GM19467 (cell line): ENCODE measurements around the gene CLN6.
"Not testable (repeated sequence)": the region's sequence is repeated elsewhere in the genome, so short reads cannot be mapped to it uniquely, and the experiment has no call there.

Source experiments
- ATAC-seq: cut with Tn5 transposase; IDR thresholded peaks from one replicate; pipeline ENCODE4 v1.9.1; 2021; ENCODE audit warnings: mild to moderate bottlenecking, moderate library complexity; ENCODE audit not compliant: unreplicated experiment

Gene CLN6

DNA sequence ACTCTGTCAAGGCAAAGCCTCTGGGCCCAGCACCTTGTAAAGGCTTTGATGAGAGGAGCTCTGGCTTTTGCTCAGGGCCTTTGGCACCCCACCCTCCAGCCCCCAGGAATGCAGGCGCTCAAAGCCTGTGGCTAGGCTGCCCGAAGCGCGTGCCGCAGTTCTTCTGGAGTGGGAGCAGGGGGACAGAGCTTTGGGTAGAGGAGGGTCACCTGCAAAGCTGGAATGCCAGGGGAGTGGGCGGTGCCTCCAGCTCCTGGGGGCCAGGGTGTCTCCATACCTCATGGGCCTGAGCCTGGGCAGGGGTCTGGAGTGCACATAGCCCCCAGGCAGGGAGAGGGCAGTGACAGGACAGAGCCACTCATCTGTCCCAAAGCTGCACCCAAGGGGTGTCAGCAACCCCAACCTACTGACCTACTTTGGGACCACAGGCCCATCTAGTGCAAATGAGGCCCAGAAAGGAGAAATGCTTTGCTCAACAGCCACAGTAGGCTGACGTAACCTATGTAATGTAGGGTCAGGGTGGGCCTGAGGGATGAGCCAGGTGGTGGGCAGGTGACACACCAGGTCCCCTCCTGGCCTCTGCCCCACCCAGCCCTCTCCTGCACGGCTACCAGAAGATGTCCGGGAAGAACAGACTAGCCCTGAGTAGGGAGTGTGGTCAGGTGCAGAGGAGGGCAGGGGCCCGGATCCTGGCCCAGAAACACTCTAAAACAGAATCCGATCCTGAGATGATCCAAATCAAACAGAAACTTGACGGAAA, 22.2 kb downstream of the CLN6 start:
- ATAC-seq, result no peak

DNA sequence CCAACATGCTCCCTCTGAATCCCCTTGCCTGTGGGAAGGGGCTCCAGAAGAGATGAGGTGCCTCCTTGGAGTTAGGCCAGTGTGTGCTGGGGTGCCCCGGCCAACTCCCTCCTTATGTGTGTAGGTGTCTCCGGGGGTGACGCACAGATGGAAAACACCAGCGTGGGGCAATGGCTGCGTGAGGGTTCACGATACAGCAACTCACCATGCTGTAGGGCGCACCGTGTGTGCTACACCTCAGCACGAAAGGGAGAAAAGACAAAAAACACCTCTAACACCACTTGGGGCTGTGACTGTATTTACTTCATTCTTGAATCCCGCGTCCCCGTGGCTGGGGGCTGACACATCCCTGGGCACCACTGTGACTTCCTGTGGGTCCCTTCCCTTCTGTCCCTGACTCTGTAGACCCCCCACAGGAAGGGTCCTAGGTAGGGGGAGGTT, 22.8 kb downstream of the CLN6 start:
- ATAC-seq, result no peak

DNA sequence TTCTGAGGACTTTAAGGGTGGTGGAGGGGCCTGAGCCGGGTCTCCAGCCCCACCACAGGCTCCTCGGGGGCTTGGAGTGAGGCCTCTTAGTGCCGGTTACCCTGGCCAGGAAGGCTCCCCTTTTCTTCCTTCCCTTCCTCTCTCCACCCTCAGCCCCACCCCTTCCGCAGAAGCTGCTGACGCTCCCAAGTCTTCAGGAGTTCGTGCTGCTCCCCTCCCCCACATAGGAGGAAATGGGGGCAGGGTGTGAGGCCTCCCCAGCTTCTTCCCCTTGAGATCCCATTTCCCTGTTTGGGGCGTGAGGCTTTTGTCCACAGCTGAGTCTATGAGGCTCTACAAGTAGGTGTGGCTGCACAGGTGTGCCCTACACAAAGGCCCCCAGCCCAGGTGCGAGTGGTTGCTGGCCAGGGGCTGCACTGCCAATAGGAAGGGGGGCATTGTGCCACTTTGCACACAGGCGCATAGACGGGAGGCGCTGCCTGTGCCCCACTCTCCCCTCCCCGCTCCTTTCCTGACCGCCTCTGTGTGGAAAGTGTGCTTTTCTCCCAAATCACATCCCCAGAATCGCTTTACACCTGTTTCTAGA, 23.5 kb downstream of the CLN6 start:
- ATAC-seq, result no peak

DNA sequence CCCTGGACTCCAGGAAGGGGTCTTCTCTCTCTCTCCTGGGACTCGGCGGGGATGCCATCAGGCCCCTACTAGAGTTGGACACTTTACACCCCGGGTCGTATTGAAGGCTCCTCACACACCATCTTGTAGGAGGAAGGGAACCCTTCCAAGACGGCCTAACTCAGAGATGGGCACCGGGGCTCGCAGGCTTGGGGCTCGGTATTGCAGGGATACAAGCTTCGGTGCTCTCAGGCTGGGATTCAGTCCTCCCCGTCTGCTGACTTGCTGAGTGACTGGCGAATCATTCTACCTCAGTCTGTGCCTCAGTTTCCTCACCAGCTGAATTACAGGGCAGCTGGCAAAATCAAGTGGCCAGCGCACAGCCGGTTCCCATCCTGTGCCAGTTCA, 24.0 kb downstream of the CLN6 start:
- ATAC-seq, result no peak

DNA sequence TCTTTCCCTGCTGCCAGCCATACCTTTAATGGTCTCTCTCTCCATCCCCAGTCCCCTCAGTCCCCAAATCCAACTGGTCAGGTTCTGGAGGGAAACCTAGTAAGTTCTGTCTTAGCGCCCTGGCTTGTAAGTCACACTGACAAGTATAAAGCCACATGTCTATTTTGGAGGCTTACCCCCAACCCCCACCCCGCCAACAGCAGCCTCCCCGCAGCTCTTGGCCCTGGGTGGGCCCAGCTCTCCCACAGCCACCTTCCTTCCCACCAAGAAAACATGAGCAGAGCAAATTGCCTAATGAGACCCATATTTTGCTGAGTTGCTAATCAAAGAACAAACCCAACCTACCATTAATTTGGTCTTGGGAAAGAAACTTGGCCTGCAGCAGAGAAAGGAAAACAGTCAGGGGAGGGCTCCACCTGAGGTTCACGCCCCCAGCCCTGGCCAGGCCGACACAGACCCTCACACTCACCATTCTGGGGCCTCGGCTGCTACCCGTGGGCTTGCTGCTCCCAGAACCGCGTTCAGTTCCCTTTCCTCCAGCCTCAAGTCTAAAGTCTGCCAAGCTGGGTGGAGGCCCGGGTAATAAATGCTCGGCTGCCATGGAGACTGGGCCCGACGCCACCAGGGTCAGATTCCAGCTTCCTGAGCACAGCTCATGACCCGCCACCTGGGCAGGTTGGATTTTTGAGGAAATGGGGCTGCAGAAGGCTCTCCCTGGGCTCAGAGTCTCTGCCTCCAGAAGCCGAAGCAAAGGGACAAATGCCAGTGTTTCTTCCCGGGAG, 24.6 kb downstream of the CLN6 start, which contains the start of gene CALML4:
CALML4 (minus strand) TSS at position 557 of the 782 bp plus-strand sequence; CDS start at position 472, 85 bp downstream.
- ATAC-seq, result no peak

DNA sequence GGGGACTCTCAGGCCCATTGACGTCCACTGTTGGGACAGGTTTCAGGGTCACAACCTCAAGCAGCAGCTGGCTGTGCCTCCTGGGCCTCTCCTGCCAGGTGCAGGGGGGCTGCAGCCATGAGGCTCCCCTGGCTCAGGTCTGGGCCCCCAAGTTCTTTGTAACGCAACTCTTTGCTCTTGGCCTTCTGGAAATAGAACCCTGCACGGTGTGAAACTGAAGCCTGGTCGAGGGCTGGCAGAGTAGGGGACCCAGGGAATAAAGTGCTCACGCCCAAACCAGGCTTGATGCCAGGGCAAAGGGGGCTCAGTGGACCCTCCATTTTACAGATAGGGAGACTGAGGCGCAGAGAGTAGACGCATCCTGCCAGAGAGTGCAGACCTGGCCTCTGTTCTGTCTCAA, 25.2 kb downstream of the CLN6 start:
- no peak for ATAC-seq

DNA sequence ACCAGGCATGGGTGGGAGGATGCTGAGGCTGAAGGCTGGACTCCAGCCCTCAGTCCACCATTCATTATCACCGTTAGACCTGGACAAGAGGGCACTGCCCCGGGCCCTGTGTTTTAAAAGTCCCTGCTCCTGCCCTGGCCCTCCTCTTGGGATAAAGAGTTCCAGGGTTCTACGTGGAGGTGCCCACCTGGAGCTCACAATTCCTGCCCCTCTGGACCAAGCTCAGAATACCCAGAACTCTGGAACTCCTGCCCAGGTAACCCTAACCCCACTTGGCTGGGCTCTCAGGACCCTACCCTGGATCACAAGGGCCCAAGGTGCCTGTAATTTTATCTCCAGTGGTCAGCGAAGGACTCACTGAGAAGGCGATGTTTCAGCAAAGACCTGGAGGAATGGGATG, 25.6 kb downstream of the CLN6 start:
- no peak for ATAC-seq

DNA sequence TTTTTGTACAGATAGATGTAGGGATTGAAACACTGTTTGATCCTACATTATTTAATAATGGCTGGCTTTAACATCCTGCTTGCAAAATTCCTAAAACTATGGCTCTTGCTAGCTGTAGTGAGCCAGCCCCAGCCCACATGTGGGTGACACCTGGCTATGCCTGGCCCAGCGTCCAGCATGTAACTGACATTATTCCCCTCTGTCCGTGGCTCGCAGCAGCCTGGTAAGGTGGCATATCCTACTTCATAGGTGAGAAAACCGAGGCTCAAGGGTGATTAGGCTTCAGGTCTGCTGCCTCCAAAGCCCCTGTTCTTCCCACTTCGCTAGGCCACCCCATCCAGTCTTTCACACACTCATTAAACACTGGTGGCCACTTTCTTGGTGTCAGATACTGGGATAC, 26.0 kb downstream of the CLN6 start:
- ATAC-seq, result no peak

DNA sequence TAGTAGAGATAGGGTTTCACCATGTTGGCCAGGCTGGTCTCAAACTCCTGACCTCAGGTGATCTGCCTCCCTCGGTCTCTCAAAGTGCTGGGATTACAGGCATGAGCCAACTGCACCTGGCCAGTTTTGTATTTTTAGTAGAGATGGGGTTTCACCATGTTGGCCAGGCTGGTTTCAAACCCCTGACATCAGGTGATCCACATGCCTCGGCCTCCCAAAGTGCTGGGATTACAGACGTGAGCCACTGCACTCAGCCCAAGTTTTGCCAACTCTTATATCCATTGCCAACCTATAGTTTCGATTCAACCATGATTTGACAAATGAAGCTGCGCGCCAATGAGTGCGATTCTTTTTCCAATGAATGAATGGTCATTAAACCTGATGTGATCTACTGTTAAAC, 26.5 kb downstream of the CLN6 start:
- ATAC-seq, result not testable (repeated sequence)

DNA sequence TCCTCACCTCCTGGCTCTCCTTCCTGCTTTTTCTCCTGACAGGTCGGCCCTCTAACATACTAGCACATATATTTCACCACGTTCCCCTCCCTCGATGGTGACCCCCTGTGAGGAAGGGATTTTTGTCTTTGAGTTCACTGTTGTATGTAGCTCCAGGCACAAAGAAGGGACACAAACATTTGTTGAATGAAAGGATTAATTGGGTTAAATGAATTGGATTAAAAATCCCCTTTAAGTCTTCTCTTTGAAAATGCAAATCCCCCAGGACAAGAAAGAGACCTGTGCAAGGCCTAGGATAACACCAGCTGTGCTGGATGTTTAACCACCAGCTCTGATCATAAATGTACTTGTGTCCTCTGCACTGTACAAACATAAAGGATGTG, 27.7 kb downstream of the CLN6 start:
- ATAC-seq, result no peak

DNA sequence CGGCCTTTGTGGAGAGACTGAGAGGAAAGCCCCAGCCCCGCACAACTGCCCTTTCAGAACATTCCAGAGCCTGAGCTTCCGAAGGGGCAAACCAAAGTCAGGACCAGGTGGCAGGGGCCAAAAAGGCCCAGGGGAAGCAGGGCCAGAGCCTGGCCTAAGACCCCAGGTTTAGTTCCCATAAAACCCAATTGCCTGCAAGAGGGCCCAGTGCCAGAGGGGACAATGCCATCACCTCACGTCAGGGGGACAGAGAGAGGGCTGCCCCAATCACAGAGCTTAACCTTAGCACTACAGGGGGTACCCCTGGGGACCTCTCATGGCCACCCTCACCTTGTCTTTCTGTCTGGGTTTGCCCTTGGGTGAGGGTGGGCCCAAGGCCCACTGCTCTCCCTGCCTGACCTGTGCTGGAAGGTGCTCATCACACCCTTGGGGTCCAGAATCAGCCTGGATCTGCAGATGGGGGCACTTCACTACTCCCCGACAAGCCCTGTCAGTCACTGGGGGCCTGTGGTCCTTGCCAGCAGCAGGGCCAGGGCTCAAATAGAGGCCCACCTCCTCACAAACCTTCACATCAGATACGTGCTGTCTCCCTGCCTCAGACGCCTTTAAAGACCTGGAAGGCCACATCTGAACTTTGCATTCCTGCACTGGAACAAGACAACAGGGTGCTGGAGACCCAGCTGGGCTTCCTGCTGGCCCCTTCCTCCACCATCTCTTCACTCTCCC, 28.2 kb downstream of the CLN6 start:
- no peak for ATAC-seq

DNA sequence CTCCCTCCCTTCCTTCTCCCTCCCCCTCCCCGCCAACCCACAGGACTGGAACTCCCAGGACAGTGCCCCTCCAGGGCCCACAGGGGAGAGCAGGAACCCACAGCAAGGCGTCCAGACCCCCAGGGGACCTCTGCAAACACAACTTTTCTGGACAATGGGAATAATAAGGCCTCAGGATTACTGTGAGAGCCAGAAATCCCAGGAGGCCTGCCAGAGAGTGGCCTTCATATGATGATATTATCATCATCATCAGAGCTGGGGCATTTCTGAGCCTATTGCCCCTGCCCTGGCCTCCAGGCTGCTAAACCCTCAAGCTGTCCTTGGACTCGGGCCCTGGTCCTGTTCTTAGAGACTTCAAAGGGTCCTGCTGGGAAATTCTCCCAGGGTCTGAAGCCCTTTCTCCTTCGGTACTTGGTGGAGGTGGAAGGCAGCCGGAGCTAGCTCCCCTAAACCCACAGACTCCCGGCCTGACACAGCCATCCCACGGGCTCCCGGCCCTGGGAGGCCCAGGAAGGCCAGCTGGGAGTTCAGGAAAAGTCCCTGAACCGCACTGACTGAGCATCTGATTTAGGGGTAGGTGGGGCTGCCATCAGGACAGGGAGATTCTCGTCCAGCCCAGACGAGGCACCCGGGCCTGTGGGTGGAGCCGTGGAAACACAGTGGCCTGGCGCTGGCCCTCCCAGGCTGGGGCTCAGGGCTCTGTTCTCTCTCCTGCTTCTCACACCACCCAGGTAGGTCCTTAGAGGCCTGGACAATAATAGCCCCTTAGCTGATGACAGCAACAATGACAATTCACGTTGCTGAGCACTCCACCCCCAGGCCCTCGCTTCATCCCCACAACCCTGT, 29.3 kb downstream of the CLN6 start:
- ATAC-seq, result no peak

DNA sequence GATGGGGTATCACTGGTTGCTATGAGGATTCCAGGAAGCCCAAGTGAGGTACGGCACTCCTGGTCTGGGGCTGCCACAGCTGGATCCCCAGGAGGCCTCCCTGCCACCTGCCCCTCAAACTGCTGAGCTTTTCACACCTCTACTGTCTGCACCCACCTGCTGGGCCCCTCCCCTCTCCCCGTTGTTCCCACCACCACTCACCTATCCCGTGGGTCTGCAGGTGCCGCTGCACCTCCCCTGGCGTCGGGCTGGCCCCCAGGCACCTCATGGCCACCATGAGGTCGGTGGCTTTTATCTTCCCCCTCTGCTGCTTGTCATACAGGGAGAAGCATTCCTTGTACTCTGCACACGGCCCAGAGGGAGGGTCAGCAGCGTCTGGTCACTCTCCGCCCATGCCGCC, 30.2 kb downstream of the CLN6 start:
- no peak for ATAC-seq

DNA sequence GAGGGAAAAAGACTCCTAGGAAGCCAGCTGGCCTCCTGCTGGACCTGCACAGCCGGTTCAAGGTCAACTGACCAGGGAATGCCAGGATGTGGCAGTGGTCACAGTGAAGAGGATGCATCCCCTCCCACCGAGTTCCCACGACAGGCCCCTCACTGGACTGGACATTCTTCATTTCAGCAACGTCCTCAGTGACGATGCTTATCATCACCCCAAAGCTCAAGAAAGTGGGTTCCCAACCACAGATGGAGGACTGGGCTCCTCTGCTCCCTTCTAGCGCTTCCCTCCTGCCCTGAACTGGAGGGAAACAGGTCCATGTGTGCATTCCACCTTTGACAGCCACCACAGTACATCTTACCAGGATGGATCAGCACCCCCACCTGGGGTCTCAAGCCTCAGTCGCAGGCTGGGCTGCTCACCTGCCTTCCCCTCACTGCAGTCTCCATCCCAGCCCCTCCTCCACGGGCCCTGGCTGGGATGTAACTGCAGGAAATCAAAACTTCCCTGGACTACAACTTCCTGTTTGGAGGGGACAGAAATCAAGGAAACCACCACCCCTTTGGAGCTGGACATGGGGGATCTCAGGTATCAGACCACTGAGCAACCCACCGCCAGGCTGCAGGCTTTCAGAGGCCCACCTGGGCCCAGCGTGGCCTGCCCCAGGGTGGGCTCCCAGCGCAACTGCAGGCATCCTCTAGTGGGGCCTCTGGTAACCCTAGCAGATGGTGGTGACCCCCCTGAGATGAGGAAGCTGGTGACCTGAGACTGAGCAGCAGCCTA, 31.7 kb downstream of the CLN6 start:
- no peak for ATAC-seq

DNA sequence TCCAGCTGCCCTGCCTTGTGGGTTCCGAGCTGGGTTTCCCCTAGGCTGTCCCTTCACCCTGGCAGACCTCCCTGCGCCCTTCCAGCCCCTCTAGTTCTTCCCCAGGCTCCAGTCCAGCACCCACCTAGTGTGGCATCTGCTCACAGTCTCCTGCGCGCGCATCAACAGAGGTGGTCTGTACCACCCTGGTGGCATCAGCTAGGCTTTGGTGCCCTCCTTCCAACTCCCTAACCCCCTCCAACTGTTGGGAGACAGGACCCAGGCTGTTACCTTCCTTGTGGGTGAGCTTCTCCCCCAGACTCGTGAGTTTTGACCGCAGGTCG, 32.4 kb downstream of the CLN6 start:
- ATAC-seq, result no peak

DNA sequence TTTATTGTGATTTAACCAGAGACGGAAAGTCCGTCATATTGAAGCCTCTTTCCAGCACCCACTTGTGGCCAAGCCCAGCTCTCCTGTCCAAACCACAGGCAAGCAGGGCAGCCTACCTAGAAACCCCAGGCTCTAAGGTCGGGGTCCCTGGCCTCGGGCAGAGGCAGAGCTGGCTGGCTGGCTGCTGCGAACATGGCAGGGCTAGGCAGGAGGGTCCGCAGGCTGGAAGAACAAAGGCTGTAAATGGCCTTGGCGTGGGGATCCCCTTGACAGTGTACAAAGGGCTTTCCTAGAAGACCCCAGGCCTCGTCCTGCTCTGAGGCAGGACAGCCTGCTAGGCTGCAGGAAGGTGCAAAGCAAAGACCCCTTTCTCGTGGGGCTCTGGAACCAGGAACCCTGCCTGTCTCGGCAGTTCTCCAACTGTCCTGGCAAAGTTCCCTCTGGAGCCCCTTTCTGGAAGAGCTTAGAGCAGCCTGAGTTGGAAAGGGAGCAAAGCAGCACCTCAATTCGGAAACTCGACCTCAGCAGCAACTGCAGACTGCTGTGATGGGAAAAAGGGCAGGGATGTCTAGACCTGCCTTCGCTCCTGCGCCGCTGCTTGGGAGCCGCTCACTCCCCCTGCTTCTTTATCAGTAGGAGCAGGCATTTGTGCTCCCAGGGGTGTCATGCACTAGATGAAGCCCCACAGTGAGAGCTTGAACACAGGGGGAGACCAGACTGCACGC, 32.9 kb downstream of the CLN6 start:
- no peak for ATAC-seq

DNA sequence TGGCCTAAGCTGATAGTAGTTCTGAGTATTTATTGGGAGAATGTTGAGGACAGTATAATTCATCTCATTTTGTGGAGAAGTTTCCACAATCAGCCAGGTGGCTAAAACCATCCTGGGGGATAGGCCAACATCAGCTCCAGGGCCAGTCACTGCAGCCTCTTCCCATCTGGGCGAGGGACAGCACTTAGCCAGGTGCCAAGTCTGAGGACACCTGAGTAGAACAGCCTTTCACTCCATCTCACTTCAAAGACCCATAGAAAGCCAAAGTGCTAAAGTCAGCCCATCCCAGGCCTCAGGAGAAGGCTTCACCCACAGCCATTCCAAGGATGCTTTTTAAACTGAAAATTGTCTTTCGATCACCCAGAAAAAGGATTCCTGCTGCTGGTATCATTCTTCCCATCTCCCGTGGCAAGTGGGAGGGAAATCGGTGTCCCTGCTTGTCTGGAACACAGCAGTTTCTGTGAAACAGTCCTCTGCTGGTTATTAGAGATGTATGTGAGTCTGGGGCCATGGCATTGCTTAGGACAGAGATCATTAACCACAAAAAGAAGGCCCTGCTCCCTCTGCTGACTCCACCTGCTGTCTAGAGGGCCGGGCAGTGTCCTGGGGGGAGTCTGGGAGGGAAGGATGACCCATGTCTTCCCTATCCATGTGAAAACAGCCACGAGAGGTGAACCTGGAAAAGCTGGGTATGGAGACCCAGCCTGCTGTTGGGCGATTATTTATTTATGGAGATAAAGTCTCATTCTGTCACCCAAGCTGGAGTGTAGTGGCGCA, 34.0 kb downstream of the CLN6 start:
- no peak for ATAC-seq

DNA sequence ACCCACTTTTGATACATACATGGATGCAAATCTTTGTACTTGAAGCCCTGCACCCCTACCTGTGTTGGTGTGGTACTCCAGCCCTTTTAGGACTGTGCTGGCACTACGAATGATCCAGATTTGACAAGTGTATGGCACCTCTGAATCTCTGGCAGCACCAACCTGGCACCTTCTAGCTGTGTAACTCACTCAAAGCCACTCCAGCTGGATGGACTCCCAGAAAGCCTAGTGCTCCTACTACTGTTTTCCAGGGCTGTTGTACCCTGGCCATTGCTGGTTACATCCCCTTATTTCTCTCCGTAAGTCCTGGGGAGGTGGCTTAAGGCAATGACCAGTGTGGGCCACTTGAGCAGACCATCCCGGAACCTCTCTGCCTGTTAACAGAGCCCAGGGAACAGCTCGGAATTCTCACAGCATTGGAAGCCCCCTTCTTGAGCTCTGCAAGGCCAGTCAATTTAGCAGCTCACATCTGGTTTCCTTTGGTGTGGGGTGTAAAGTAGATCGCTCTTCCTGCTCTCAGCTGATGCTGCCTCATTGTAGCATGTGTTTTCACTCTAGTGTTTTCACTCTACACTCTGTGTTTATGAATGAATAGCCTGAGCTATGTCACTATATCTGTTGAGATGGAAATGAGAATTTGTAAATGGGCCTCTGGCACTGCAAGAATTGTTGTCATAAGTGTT, 36.6 kb downstream of the CLN6 start:
- no peak for ATAC-seq
